ENCODE data around the gene TANGO6. TPM values are rescaled to one million over a fixed set of nuclear protein-coding genes. Genes with fewer than 3 reads are reported as not detected.
"Not testable (repeated sequence)": the region's sequence is repeated elsewhere in the genome, so short reads cannot be mapped to it uniquely, and the experiment has no call there.

TANGO6 gene
- total and polyA plus RNA-seq, 5 experiments from 2014 or later: 12.7 to 34.8 (median 16.1) TPM

- H3K4me1 Mint-ChIP-seq: peaks cover 7 to 27% (median 17%) of the 10 kb centered on the region in 4 donors
- POLR2A ChIA-PET: interaction anchor here (1.2 kb wide), 1 partner anchor 14 kb away, joined by 3 read pairs; the partner anchor contains the start of genes CHTF8 and UTP4
- H3K4me3 Mint-ChIP-seq: no peak overlapping the region
- no peak overlapping the region for H3K27ac Mint-ChIP-seq
- DNase-seq (no peak), ATAC-seq (no peak)
- peaks cover 0 to 65% (median 5%) of the 10 kb centered on the region in 3 donors for H3K36me3 Mint-ChIP-seq
- H3K27me3 Mint-ChIP-seq: no peaks in the 10 kb centered on the region
- H3K9me3 Mint-ChIP-seq: no peaks in the 10 kb centered on the region
These were observed 275.7 kb downstream of the TANGO6 start for GRCh38 chr16:69118994-69119393.

GRCh38 chr16:69119536-69119935 is 276.2 kb downstream of the TANGO6 start:
- DNase-seq (no peak), ATAC-seq (no peak)
- no peak overlapping the region for H3K4me3 Mint-ChIP-seq
- peaks cover 8 to 29% (median 19%) of the 10 kb centered on the region in 4 donors for H3K4me1 Mint-ChIP-seq
- no peaks in the 10 kb centered on the region for H3K9me3 Mint-ChIP-seq
- H3K36me3 Mint-ChIP-seq: peaks cover 0 to 65% (median 5%) of the 10 kb centered on the region in 3 donors
- POLR2A ChIA-PET: interaction anchor here (1.2 kb wide), 1 partner anchor 13 kb away, joined by 3 read pairs; the partner anchor contains the start of genes CHTF8 and UTP4
- peak overlapping the region in 1 of 10 donors; percentile 7 for H3K27ac Mint-ChIP-seq
- no peaks in the 10 kb centered on the region for H3K27me3 Mint-ChIP-seq

GRCh38 chr16:69120096-69120664 is 276.8 kb downstream of the TANGO6 start:
- Mint-ChIP-seq H3K9me3 (no peaks in the 10 kb centered on the region), H3K36me3 (peaks cover 0 to 59% (median 5%) of the 10 kb centered on the region in 3 donors), H3K4me3 (no peak overlapping the region), H3K27me3 (no peaks in the 10 kb centered on the region), H3K27ac (peak overlapping the region in 2 of 10 donors; percentile 13 to 27), H3K4me1 (peaks cover 10 to 27% (median 18%) of the 10 kb centered on the region in 4 donors)
- no peak for DNase-seq
- no peak for ATAC-seq
- POLR2A ChIA-PET: no interaction called here

GRCh38 chr16:69123910-69124309 is 280.6 kb downstream of the TANGO6 start:
- Mint-ChIP-seq H3K4me3 (no peak overlapping the region), H3K4me1 (peaks cover 8 to 38% (median 30%) of the 10 kb centered on the region in 4 donors), H3K27ac (peak overlapping the region in 4 of 10 donors; percentile 9 to 63 (median 30)), H3K36me3 (peaks cover 4 to 54% (median 5%) of the 10 kb centered on the region in 3 donors), H3K27me3 (no peaks in the 10 kb centered on the region), H3K9me3 (no peaks in the 10 kb centered on the region)
- POLR2A ChIA-PET: interaction anchor here (0.6 to 2.1 kb wide), 3 partner anchors 9 to 281 kb away, joined by 3 to 9 read pairs (median 4); partner anchors contain the start of genes CHTF8, HAS3 and UTP4
- ATAC-seq (peak; percentile 87 to 89), DNase-seq (peak; percentile 45 to 83 (median 66))

GRCh38 chr16:69124406-69124805 is 281.1 kb downstream of the TANGO6 start:
- not testable (repeated sequence) for DNase-seq, H3K9me3 Mint-ChIP-seq, H3K4me3 Mint-ChIP-seq, H3K27me3 Mint-ChIP-seq, ATAC-seq
- H3K27ac Mint-ChIP-seq: peak overlapping the region in 1 of 10 donors; percentile 40
- H3K36me3 Mint-ChIP-seq: peaks cover 4 to 50% (median 5%) of the 10 kb centered on the region in 3 donors
- peaks cover 9 to 40% (median 32%) of the 10 kb centered on the region in 4 donors for H3K4me1 Mint-ChIP-seq
- POLR2A ChIA-PET: interaction anchor here (0.6 to 1.6 kb wide), 3 partner anchors 8 to 281 kb away, joined by 3 to 4 read pairs (median 3); partner anchors contain the start of genes CHTF8, HAS3 and UTP4

GRCh38 chr16:69124961-69125360 is 281.6 kb downstream of the TANGO6 start:
- Mint-ChIP-seq H3K4me1 (peaks cover 11 to 44% (median 37%) of the 10 kb centered on the region in 4 donors), H3K36me3 (peaks cover 4 to 48% (median 5%) of the 10 kb centered on the region in 3 donors), H3K27ac (peak overlapping the region in 2 of 10 donors; percentile 29 to 40)
- H3K27me3 Mint-ChIP-seq, DNase-seq, H3K4me3 Mint-ChIP-seq, ATAC-seq, H3K9me3 Mint-ChIP-seq: not testable (repeated sequence)
- POLR2A ChIA-PET: interaction anchor here (0.9 kb wide), 1 partner anchor 8 kb away, joined by 3 read pairs; the partner anchor contains the start of genes CHTF8 and UTP4

GRCh38 chr16:69126221-69126620 is 282.9 kb downstream of the TANGO6 start:
- DNase-seq (no peak), ATAC-seq (no peak)
- Mint-ChIP-seq H3K27ac (peak overlapping the region in 6 of 10 donors; percentile 16 to 69 (median 56)), H3K9me3 (no peaks in the 10 kb centered on the region), H3K4me3 (no peak overlapping the region), H3K4me1 (peaks cover 18 to 53% (median 48%) of the 10 kb centered on the region in 4 donors), H3K27me3 (no peaks in the 10 kb centered on the region), H3K36me3 (peaks cover under 1 to 35% (median 4%) of the 10 kb centered on the region in 3 donors)
- POLR2A ChIA-PET: no interaction called here

GRCh38 chr16:69126801-69127200 is 283.5 kb downstream of the TANGO6 start:
- Mint-ChIP-seq H3K36me3 (peaks cover 0 to 31% (median 4%) of the 10 kb centered on the region in 3 donors), H3K27ac (peak overlapping the region in 7 of 10 donors; percentile 14 to 76 (median 66)), H3K4me1 (peaks cover 23 to 54% (median 50%) of the 10 kb centered on the region in 4 donors)
- ATAC-seq, DNase-seq, H3K9me3 Mint-ChIP-seq, H3K27me3 Mint-ChIP-seq, H3K4me3 Mint-ChIP-seq: not testable (repeated sequence)
- POLR2A ChIA-PET: interaction anchor here (0.6 kb wide), 1 partner anchor 90 kb away, joined by 4 read pairs; no protein-coding TSS in a partner anchor

- Mint-ChIP-seq H3K36me3 (peaks cover 0 to 28% (median 4%) of the 10 kb centered on the region in 3 donors), H3K4me3 (no peak overlapping the region), H3K4me1 (peaks cover 26 to 61% (median 53%) of the 10 kb centered on the region in 4 donors), H3K27ac (peak overlapping the region in 3 of 10 donors; percentile 17 to 87 (median 37)), H3K9me3 (no peaks in the 10 kb centered on the region), H3K27me3 (no peaks in the 10 kb centered on the region)
- no peak for DNase-seq
- ATAC-seq: no peak
- POLR2A ChIA-PET: no interaction called here
These were observed 284.7 kb downstream of the TANGO6 start for GRCh38 chr16:69127966-69128510.

GRCh38 chr16:69130461-69130860 is 287.1 kb downstream of the TANGO6 start:
- POLR2A ChIA-PET: interaction anchor here (0.6 to 1.4 kb wide), 4 partner anchors 10 to 581 kb away, joined by 3 to 4 read pairs (median 4); no protein-coding TSS in a partner anchor
- no peaks in the 10 kb centered on the region for H3K27me3 Mint-ChIP-seq
- peaks cover 30 to 72% (median 67%) of the 10 kb centered on the region in 4 donors for H3K4me1 Mint-ChIP-seq
- peak overlapping the region in 8 of 10 donors; percentile 88 to 97 (median 90) for H3K4me3 Mint-ChIP-seq
- DNase-seq: no peak
- no peaks in the 10 kb centered on the region for H3K9me3 Mint-ChIP-seq
- no peak for ATAC-seq
- H3K36me3 Mint-ChIP-seq: peaks cover 2 to 27% (median 4%) of the 10 kb centered on the region in 3 donors
- peak overlapping the region in 9 of 10 donors; percentile 57 to 97 (median 94) for H3K27ac Mint-ChIP-seq

- Mint-ChIP-seq H3K36me3 (peaks cover 2 to 27% (median 4%) of the 10 kb centered on the region in 3 donors), H3K27me3 (no peaks in the 10 kb centered on the region), H3K27ac (peak overlapping the region; percentile 85 to 98 (median 94)), H3K4me1 (peaks cover 30 to 63% (median 59%) of the 10 kb centered on the region in 4 donors), H3K9me3 (no peaks in the 10 kb centered on the region), H3K4me3 (peak overlapping the region; percentile 88 to 97 (median 92))
- peak in 2 of 10 donors; percentile 5 to 26 for DNase-seq
- ATAC-seq: no peak
- POLR2A ChIA-PET: interaction anchor here (0.9 to 2.1 kb wide), 3 partner anchors 8 to 602 kb away, joined by 4 to 9 read pairs (median 7); no protein-coding TSS in a partner anchor
These were observed 288.0 kb downstream of the TANGO6 start for GRCh38 chr16:69131167-69131838.

Measured in naive thymus-derived CD8-positive, alpha-beta T cell (primary cell).